ENCODE measurements around the gene ZNF462. TPM values are rescaled to one million over a fixed set of nuclear protein-coding genes. Genes with fewer than 3 reads are reported as not detected.
"Not testable (repeated sequence)": the region's sequence is repeated elsewhere in the genome, so short reads cannot be mapped to it uniquely, and the experiment has no call there.

The ZNF462 gene
- total RNA-seq, 1 experiment from 2014 or later, result 34.5 TPM

DNA sequence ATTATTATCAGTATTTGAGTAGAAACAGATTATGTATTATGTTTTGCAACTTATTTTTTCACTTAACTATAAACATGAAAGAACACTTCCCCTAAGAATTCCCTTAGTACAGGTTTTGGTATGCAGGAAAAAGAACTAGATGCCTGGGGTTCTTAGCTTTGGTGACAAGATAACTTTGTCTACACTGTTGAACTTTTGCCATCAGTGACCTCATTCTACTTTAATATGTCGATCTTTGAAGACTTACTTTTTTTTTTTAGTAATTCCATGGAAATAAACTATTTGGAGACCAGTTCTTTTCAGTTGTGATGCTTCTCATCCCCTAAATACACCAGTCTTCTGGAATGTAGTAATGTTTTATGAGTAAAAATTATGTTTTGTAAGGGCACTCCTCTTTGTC lies 34.3 kb downstream of the ZNF462 start:
- Histone ChIP-seq H3K4me3 (ENCODE audit: low read depth, low read length) (no peak overlapping the region), H3K4me1 (peaks cover 30% of the 10 kb centered on the region), H3K36me3 (ENCODE audit: control insufficient read depth, insufficient read depth, low read length) (no peaks in the 10 kb centered on the region), H3K27me3 (replicated peaks; ENCODE audit: control insufficient read depth, insufficient read depth, low read length) (no peaks in the 10 kb centered on the region), H3K9me3 (peaks cover 6% of the 10 kb centered on the region)
- H3K27me3 Mint-ChIP-seq (ENCODE audit: insufficient read depth, unreplicated experiment), result no peaks in the 10 kb centered on the region
- H3K4me3 Mint-ChIP-seq (ENCODE audit: unreplicated experiment), result no peak overlapping the region
- ChIA-PET POLR2A (no interaction called here), CTCF (no interaction called here)
- H3K36me3 Mint-ChIP-seq (ENCODE audit: insufficient read depth, unreplicated experiment), result peaks cover 22% of the 10 kb centered on the region
- no TSS peak for BruUV-seq (replicated peaks)
- intact Hi-C loops (cut with micrococcal nuclease; ENCODE audit: unreplicated experiment), result no loop called here
- no peak overlapping the region for H3K27ac Mint-ChIP-seq (ENCODE audit: unreplicated experiment)
- DNase-seq, result no peak
- TF ChIP-seq, protein P1, sequence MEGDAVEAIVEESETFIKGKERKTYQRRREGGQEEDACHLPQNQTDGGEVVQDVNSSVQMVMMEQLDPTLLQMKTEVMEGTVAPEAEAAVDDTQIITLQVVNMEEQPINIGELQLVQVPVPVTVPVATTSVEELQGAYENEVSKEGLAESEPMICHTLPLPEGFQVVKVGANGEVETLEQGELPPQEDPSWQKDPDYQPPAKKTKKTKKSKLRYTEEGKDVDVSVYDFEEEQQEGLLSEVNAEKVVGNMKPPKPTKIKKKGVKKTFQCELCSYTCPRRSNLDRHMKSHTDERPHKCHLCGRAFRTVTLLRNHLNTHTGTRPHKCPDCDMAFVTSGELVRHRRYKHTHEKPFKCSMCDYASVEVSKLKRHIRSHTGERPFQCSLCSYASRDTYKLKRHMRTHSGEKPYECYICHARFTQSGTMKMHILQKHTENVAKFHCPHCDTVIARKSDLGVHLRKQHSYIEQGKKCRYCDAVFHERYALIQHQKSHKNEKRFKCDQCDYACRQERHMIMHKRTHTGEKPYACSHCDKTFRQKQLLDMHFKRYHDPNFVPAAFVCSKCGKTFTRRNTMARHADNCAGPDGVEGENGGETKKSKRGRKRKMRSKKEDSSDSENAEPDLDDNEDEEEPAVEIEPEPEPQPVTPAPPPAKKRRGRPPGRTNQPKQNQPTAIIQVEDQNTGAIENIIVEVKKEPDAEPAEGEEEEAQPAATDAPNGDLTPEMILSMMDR (IDR thresholded peaks at IDR 0.05; ENCODE audit: insufficient read depth in 1 of 2, low read depth in 1 of 2, low read length in 1 of 2, severe bottlenecking in 1 of 2, unreplicated experiment in 1 of 2), result no peak
- H3K9me3 Mint-ChIP-seq (ENCODE audit: unreplicated experiment), result peaks cover 20% of the 10 kb centered on the region
- H3K4me1 Mint-ChIP-seq (ENCODE audit: low read depth, unreplicated experiment), result peaks cover 22% of the 10 kb centered on the region

DNA sequence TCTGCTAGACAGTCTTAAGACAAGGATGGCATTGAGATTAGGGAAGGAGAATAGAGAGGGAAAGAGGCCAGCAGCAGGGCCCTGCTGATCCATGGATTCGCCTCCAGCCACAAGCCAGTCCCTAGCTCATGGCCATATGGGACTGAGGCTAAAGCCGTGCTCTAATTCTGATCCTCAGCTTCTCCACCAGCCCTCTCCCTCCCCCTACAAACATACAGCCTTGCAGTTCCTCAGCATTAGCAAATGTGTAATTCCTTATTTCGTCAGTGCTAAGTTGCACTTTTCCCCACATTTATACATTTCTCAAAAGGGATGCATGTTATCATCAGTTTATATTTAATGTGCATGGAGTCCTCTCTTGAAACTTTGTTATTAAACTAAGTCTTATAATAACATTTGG lies 34.8 kb downstream of the ZNF462 start:
- intact Hi-C loops (cut with micrococcal nuclease; ENCODE audit: unreplicated experiment), result no loop called here
- H3K4me1 ChIP-seq, result peaks cover 26% of the 10 kb centered on the region
- Mint-ChIP-seq H3K9me3 (ENCODE audit: unreplicated experiment) (peaks cover 25% of the 10 kb centered on the region), H3K36me3 (ENCODE audit: insufficient read depth, unreplicated experiment) (peaks cover 17% of the 10 kb centered on the region), H3K4me3 (ENCODE audit: unreplicated experiment) (no peak overlapping the region), H3K27me3 (ENCODE audit: insufficient read depth, unreplicated experiment) (no peaks in the 10 kb centered on the region), H3K27ac (ENCODE audit: unreplicated experiment) (no peak overlapping the region), H3K4me1 (ENCODE audit: low read depth, unreplicated experiment) (peaks cover 17% of the 10 kb centered on the region)
- H3K9me3 ChIP-seq, result peaks cover 6% of the 10 kb centered on the region
- H3K4me3 ChIP-seq (ENCODE audit: low read depth, low read length), result no peak overlapping the region
- no peaks in the 10 kb centered on the region for H3K36me3 ChIP-seq (ENCODE audit: control insufficient read depth, insufficient read depth, low read length)
- POLR2A ChIA-PET, result no interaction called here
- no TSS peak for BruUV-seq (replicated peaks)
- no peak for DNase-seq
- H3K27me3 ChIP-seq (replicated peaks; ENCODE audit: control insufficient read depth, insufficient read depth, low read length), result no peaks in the 10 kb centered on the region
- CTCF ChIA-PET, result no interaction called here
- TF ChIP-seq, protein P1 (IDR thresholded peaks at IDR 0.05; ENCODE audit: insufficient read depth in 1 of 2, low read depth in 1 of 2, low read length in 1 of 2, severe bottlenecking in 1 of 2, unreplicated experiment in 1 of 2), result no peak

DNA sequence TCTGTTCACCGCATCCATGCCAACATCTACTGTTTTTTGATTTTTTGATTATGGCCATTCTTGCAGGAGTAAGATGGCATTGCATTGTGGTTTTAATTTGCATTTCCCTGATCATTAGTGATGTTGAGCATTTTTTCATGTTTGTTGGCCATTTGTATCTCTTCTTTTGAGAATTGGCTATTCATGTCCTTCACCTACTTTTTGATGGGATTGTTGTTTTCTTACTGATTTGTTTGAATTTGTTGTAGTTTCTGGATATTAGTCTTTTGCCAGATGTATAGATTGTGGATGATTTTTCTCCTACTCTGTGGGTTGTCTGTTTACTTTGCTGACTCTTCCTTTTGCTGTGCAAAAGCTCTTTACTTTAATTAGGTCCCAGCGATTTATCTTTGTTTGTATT lies 37.6 kb downstream of the ZNF462 start:
- peaks cover 13% of the 10 kb centered on the region for H3K4me1 Mint-ChIP-seq (ENCODE audit: low read depth, unreplicated experiment)
- BruUV-seq (replicated peaks); POLR2A ChIA-PET: not testable (repeated sequence)

DNA sequence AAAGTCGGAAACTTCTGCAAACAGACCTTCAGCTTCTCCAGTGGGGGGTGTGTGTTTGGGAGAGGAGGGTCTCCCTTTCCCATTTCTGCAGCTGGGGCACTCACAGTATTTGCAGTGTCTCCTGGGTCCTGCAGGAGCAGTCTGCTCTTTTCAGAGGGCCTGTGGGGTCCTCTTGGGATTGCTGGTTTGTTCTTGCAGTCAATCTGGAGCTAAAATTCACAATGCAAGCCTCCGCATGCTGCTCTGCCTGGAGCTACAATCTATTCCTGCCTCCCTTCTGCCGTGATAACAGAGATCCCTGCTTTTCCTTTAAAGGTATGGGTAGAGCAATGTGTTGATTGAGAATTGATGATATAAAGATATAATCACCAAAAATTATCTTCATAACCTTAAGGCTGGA lies 43.2 kb downstream of the ZNF462 start:
- Mint-ChIP-seq H3K27me3 (ENCODE audit: insufficient read depth, unreplicated experiment) (no peaks in the 10 kb centered on the region), H3K27ac (ENCODE audit: unreplicated experiment) (no peak overlapping the region)

More for the DNA sequence above, 37.6 kb downstream of the ZNF462 start:
- H3K4me3 Mint-ChIP-seq (ENCODE audit: unreplicated experiment); H3K27me3 Mint-ChIP-seq (ENCODE audit: insufficient read depth, unreplicated experiment); H3K9me3 ChIP-seq; H3K4me1 ChIP-seq; intact Hi-C loops (cut with micrococcal nuclease; ENCODE audit: unreplicated experiment); H3K27me3 ChIP-seq (replicated peaks; ENCODE audit: control insufficient read depth, insufficient read depth, low read length); DNase-seq; H3K36me3 ChIP-seq (ENCODE audit: control insufficient read depth, insufficient read depth, low read length); H3K4me3 ChIP-seq (ENCODE audit: low read depth, low read length); CTCF ChIA-PET; H3K27ac Mint-ChIP-seq (ENCODE audit: unreplicated experiment): not testable (repeated sequence)
- H3K36me3 Mint-ChIP-seq (ENCODE audit: insufficient read depth, unreplicated experiment), result peaks cover 15% of the 10 kb centered on the region
- H3K9me3 Mint-ChIP-seq (ENCODE audit: unreplicated experiment), result peaks cover 43% of the 10 kb centered on the region

More for the DNA sequence above, 43.2 kb downstream of the ZNF462 start:
- H3K9me3 ChIP-seq, result peaks cover 7% of the 10 kb centered on the region
- no peaks in the 10 kb centered on the region for H3K36me3 Mint-ChIP-seq (ENCODE audit: insufficient read depth, unreplicated experiment)
- TF ChIP-seq, protein P1 (IDR thresholded peaks at IDR 0.05; ENCODE audit: insufficient read depth in 1 of 2, low read depth in 1 of 2, low read length in 1 of 2, severe bottlenecking in 1 of 2, unreplicated experiment in 1 of 2), result no peak
- DNase-seq, result no peak
- H3K4me3 Mint-ChIP-seq (ENCODE audit: unreplicated experiment), result no peak overlapping the region
- H3K4me1 ChIP-seq, result no peaks in the 10 kb centered on the region
- intact Hi-C loops (cut with micrococcal nuclease; ENCODE audit: unreplicated experiment), result no loop called here
- POLR2A ChIA-PET, result no interaction called here
- H3K27me3 ChIP-seq (replicated peaks; ENCODE audit: control insufficient read depth, insufficient read depth, low read length), result no peaks in the 10 kb centered on the region
- no TSS peak for BruUV-seq (replicated peaks)
- peaks cover 6% of the 10 kb centered on the region for H3K4me1 Mint-ChIP-seq (ENCODE audit: low read depth, unreplicated experiment)
- H3K36me3 ChIP-seq (ENCODE audit: control insufficient read depth, insufficient read depth, low read length), result no peaks in the 10 kb centered on the region; the same call in 1 of the 2 replicates
- peaks cover 34% of the 10 kb centered on the region for H3K9me3 Mint-ChIP-seq (ENCODE audit: unreplicated experiment)
- no peak overlapping the region for H3K4me3 ChIP-seq (ENCODE audit: low read depth, low read length)
- CTCF ChIA-PET, result no interaction called here

Measured in Caco-2 (cell line).